Renal pelvis (tissue), 4 donors: ENCODE measurements around the gene ARSB. TPM values are rescaled to one million over a fixed set of nuclear protein-coding genes. Genes with fewer than 3 reads are reported as not detected.
"Not testable (repeated sequence)": the region's sequence is repeated elsewhere in the genome, so short reads cannot be mapped to it uniquely, and the experiment has no call there.

Experiments used
- DNase-seq: peaks from one replicate; pipeline ENCODE4 v3.0.0-alpha.2; 2013
- polyA plus RNA-seq, 3 donors: library from polyadenylated mRNA; unstranded; fragments of 120-200 nt; gene quantifications; one replicate each; pipeline ENCODE4 v1.2.1, GENCODE V29; 2013; ENCODE audit not compliant: insufficient read length in 3 of 3

The ARSB gene
- polyA plus RNA-seq, 3 donors, result 19.1 to 23.0 (median 21.4) TPM

DNA sequence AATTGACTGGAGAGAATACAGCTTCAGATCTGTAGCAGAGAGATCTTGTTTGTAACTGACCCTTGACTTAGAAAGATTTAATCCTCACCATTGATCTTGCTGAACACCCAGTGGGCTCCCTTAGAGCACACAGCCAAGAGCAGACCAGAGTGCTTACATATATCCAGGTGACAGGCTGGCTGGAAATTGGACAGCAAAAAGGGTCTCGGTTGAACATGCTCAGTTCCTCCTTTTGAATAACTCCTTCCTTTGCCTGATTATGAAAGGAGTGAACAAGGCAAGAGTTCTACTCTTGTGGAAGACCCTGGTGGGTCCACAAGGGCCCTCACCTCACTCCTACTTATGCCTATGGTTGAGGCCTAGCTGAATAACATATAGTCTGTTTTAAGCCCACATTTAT lies 202.4 kb downstream of the ARSB start:
- DNase-seq, result no peak

DNA sequence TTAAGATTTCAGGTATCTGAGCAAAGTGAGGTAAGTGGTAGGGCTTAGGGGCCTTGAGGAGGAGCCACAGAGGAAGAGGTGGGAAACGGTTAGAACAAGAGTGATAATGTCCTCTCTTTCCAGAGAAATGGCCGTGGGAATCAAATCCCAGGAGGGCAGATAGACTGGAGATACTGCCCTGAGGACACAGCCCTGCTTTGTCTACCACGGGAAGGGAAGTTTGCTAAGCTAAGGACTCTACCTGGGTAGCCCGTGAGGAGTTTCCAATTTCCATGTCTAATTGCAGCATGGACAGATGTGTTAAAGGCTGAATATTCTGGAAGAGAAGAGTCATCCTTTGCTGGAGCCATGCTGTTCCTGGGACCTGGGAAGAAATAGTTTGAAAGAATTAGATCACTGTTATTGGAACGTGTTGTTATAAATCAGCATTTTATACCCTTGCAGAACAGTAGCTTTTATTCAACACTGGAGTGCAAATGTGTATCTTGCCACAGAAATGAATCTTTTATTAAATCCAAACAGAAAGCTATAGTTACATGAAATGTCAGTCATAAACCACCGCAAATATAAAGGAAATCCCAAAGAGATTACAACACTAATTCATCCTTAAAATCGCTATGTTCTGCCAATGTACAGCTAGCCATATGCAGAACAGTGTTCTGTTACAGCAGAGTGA lies 203.4 kb downstream of the ARSB start:
- DNase-seq, result no peak

DNA sequence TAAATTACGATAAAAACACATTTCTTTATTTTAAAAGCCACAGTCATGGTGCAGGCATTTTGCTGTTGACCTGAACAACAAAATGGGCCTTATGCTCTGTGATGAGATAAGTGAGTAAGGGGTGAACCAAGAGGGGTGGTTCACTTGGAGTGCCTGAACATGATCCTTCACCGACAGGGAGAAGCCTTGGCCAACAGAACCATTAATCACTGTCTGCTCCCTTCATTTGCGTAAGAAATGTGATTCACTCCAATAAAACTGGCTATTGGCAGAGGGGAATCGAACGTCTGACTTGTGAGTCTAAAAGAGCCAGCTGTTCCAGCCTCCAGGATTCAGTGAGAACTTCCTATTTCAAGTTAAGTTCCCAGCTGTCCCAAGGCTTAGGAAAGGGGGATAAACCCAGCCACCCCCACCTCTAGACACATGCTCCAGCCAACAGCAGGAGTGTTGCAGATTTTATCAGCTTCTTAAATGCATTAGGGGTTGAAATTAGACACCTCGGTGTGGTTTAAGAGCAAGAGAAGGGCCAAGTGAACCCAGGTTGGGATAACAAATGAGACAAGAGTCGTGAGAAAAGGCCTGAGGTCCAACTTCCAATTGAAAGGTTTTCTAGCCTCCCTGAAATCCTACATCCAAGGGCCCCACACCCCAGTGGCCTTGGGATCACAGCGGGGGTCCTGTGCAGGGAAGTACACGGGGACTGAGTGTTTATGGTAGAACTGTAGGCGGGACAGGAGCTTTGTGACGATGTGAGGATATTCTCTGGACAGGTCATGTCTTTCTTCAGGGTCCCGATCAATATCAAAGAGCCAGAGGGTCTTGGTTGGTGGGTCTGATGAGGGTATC lies 205.1 kb downstream of the ARSB start:
- DNase-seq, result no peak

DNA sequence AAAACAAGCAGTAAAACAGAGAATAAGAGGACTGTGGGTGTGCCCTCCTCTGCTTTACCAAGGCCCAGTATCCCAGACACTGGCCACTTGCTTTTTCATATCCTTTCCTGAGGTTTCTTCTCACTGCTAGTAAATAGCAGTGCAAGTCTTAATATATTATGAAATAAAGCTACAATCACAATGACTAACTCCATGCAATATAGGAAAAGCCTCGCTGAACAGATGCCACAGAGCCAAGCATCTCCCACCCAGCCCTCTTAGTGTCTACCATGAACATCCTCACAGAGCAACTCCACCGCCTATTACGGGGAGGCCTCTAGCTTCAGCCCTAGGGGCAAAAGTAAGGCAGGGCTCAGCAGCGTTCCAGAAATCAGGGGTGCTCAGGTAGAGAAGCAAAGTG lies 205.8 kb downstream of the ARSB start:
- DNase-seq, result no peak

DNA sequence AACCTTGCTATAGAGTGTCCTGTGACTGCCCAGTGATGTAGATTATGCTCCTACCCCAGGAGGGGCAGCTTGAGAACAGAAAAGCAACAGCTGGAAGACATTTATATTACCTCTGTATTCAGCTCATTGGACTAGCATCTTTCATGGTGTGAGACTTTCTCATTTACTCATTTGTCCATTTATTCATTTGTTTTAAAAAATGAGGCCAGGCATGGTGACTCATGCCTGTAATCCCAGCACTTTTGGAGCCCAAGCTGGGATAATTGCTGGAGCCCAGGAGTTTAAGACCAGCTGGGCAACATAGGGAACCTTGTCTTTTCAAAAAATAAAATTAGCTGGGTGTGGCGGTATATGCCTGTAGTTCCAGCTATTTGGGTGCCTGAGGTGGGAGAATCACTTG lies 206.6 kb downstream of the ARSB start:
- no peak for DNase-seq

DNA sequence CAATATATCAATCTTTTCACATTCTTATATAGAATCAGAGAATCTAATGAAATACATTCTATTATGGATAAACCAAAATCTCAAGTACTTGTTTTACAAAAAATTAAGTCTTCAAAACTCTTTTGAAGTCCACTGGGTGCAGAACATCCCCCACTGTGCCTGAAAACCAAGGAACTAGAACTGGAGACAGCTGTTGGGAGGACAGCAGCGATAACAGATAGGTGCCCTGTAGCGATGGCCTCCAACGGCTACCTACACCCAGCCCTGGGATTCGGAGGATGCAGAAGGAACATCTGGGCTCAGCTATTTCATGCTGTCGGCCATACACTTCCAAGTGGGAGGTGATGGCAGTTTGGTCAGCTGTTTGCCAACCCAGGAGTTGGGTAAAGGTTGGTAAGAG lies 207.2 kb downstream of the ARSB start:
- DNase-seq, result no peak

DNA sequence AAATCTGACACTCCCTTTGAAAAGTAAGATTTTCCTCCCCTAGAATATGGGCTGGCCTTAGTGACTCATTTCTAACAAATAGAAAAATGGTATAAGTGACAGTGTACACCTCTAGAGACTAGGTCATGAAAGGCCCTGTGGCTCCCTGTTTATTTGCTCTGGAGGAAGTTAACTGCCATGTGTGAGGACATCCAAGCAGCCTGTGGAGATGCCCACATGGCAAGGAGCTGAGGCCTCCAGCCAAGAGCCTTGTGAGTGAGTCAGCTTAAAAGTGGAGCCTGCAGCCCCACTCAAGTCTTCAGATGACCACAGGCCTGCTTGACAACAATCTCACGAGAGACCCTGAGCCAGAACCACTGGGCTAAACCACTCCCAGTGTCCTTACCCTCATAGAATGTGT lies 208.5 kb downstream of the ARSB start:
- DNase-seq, result no peak

DNA sequence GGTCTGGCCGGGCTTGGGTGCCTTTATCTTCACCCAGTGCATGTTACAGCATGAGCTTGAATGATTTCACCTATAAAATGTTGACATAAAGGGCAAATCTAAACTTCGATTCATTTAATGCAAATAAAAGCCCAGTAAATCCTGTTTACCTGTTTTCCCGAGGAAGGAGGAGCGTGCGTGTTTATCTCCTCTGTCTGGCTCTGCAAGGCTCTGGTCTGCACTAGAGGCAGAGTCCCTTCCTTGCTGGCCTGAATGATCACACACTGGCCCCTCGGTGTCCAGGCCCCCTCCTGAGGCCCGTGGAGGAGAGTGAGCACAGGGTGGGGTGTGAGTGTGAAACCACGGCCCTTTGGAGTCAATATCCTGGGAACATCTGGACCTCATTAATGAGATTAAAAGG lies 211.5 kb downstream of the ARSB start:
- DNase-seq, result no peak

DNA sequence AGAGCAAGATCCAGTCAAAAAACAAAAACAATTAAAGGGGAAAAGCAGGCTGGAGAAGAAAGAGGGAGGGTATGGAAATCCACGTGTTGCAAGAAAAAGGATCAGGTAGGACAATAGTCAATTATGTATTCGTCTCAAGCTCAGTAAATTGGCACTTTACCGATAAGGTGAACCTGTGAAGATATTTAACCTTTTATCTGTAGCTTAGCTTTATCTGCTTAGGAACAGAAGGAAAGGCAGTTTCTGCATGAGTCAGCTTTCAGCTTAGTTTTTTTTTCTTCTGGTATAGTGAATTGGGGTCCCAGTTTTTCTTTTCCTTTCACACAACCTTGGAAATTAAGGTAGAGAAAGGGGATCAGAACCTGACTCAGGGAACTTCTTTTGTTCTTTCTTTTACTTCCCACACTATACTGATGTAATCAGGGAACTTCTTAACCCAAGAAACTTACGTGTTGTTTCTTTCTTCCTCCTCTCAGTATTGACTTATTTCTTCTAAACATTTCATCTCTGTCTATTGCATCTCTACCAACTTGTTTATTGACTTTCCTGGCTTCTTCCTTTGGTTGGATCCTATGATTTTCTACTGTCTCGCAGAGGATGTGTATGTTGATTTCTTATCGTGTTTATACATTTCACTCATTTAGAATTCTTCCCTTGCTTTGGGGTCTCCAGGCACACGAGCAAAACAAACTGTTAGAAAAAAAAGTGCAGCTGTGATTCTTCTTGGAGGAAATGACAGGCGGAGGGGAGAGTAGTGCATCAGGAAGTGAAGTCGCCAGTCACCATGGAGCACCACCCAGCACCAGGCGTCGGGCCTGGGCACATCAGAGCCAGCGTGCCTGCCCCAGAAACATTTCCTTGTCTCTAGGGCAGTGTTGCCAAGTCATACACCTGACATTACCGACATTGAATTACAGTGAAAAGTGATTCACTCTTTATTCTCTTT lies 213.6 kb downstream of the ARSB start:
- DNase-seq, result peak; percentile 42

DNA sequence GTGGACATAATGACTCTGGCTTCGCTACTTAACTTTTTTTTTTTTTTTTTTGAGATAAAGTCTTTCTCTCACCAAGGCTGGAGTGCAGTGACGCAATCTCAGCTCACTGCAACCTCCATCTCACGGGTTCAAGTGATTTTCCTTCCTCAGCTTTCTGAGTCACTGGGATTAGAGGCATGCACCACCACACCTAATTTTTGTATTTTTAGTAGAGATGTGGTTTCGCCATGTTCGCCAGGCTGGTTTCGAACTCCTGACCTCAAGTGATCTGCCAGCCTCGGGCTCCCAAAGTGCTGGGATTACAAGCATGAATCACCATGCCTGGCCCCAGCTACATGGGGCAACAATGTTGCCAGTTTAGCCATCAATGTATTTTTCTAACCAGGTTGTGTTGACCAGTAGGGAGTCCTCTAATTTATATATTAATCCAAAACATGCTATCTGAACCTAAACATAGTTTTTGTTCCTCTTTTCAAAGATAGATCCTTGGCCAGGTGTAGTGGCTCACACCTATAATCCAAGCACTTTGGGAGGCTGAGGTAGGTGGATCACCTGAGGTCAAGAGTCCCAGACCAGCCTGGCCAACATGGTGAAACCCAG lies 216.2 kb downstream of the ARSB start:
- DNase-seq, result no peak

DNA sequence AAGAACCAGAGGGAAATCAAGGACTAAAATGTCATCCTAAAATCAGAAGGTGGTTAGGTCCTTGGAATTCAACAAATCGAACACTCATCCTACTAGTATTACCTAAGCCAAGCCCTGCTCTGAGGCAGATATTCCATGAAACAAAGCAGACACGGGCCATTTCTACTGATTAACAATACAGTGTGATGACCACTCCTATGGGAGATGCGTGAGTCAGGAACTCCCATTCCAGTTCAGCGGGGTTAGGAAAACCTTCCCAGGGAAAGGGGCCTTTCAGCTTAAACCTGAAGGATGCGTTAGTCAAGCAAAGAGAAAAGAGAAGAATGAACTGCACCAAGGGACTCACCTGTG lies 218.7 kb downstream of the ARSB start:
- DNase-seq, result no peak

DNA sequence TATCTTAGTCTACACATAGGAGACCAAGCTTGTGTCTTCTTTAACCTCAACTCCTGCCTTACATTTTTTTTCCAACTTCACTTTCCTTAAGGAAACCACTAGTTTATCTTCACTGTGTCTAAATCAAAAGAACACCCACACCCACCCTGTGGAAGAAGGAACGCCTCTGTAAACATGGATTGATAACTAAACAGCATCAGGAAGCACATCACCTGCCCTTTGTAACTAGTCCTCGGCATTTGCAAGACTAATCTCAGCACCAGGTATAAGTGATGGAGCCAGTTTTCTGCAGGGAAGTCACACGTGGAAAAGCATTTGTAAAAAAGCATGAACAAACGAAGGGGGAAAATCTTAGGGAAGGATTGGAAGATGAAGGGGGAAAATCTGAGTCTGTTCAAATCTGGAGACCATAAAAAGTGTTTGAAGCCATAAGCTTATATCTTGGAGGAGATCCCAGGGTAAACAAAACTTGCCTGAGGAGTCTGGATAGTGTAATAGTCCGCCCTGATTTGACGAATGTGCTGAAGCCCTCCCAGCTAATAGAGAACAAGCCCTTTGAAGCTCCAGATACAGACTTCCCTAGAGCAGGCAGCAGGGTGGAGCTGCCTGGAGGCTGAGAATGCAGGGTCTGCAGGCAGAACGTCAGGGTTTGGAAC lies 219.2 kb downstream of the ARSB start:
- no peak for DNase-seq

DNA sequence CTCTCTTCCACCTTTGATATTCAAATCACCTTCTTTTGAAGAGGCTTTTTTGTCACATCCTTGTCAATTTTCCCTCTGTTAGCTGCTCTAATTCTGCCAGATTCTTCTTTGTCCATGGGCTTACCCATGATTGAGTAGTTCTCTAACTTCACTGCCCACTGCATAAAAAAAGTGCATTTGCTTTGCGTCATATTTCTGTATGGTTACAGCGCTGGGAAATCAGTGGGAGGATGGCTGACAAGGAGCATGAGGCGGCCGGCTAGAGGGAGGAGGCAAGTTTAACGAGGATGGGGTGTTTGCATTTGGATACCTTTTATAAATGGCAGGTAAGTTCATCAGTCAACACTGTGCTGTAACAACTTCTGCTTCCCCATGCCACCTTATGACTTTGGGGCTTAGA lies 220.0 kb downstream of the ARSB start:
- DNase-seq, result no peak

DNA sequence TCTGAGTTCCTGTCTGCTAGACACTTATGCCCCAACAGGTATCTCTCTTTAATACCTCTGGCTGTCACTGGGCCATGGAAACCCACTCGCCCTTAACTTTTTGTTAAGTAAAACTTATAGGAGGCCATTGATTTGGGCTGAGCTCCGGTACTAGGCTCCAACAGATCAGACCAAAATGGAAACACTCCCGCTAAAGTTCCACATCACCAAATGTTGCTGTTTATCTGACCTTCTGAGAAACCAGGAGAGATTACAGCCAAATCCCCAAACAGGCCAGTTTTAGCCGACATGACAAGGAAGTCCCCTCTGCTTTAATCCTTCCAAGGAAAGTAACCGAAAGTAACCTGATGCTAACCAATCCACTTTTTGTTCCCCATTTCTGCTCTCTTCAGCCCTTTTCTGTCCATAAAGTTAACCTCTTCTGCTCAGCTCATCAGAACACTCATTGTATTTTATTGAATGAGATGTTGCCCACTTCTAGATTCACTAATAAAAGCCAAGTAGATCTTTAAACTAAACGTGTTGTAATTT lies 221.4 kb downstream of the ARSB start:
- DNase-seq, result no peak

DNA sequence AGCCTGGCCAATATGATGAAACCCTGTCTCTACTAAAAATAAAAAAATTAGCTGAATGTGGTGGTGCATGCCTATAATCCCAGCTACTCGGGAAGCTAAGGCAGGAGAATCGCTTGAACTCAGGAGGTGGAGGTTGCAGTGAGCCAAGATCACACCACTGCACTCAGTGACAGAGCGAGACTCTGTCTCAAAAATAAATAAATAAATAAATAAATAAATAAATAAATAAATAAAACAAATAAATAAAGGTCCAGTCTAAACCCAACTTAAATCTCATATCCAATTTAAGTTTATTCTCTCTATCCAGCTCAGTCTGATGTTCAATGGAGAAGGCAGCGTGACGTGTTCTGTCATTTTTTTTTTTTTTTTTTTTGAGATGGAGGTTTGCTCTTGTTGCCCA lies 222.4 kb downstream of the ARSB start:
- DNase-seq, result not testable (repeated sequence)

DNA sequence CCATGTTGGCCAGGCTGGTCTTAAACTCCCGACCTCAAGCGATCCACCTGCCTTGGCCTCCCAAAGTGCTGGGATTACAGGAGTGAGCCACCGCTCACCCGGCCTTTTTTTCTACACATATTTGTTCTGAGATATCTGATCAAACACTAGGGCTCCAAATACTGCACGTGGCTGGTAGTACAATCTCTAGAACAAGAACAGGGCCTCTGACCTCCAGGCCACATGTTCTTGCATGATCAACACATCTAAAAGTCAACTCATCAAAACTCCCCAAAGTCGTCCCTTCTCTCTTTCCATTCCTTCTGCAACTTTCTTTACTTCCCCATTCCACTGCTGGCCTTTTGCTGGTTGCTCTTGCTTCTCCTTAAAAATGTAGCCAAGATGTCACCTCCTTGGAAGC lies 223.3 kb downstream of the ARSB start:
- DNase-seq, result no peak

DNA sequence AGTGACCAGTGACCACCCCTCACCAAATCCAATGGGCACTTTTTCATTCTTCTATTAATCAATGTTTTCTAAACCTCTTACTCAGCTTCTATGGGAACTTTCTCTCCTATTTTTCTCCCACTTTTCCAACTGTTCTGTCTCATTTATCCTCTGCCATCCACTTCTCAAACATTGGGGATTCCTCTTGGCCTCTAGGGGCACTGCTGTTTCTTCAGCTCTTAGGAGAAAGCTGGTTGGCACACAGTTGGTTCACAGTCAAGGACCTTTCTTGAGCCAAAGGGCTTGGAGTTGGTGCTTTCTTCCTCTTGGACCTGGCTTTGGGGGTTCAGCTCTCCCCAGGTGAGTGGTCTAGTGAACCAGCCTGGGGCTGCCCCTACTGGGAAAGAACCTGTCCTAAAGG lies 224.3 kb downstream of the ARSB start:
- no peak for DNase-seq

DNA sequence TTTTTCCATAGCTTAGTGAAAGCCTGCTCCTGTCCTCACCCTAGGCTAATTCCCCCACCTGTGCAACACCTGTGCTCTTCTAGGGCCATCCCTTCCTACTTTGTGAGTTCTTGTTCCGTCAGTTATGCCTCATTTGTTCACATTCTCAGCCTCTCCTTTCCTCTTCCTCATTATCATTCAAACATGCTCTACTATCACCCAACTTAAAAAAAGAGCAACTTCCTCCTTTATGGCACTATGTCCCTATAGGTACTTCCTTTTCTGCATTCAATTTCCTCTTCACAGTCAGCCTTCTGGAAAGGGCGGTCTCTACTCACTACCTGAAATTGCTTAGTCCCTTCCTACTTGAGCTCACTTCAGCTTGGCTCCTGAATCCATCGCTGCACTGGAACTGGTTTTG lies 224.7 kb downstream of the ARSB start:
- DNase-seq, result no peak

DNA sequence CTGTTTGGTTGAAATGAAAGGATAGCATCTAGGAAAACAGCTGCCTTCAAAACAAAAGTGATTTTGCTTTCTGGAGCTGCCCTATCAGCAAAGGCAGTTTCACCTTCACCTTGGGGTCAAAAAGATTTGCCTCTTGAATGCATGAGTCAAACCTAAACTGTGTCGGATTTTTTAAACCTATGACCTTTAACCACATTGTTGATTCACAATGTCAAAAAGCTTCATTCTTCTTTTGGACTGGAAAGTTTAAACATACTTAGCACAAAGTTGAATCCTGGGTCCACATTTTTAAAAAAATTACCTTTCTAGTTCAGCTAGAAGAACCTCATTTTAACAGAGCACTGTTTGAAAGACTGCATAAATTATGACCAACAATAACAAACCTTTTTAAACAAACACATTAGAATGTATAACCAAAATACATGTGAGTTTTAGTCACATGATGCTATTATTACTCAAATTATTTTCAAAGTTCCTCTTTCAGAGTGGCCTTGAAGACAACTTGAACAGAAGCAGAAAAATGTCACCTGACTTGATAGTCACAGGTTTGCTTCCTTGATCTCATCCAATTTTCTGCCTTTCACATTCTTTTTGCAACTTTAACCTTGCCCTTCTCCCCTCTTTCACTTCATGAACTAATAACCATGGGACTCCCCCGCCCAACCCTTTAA lies 226.8 kb downstream of the ARSB start:
- DNase-seq, result no peak

DNA sequence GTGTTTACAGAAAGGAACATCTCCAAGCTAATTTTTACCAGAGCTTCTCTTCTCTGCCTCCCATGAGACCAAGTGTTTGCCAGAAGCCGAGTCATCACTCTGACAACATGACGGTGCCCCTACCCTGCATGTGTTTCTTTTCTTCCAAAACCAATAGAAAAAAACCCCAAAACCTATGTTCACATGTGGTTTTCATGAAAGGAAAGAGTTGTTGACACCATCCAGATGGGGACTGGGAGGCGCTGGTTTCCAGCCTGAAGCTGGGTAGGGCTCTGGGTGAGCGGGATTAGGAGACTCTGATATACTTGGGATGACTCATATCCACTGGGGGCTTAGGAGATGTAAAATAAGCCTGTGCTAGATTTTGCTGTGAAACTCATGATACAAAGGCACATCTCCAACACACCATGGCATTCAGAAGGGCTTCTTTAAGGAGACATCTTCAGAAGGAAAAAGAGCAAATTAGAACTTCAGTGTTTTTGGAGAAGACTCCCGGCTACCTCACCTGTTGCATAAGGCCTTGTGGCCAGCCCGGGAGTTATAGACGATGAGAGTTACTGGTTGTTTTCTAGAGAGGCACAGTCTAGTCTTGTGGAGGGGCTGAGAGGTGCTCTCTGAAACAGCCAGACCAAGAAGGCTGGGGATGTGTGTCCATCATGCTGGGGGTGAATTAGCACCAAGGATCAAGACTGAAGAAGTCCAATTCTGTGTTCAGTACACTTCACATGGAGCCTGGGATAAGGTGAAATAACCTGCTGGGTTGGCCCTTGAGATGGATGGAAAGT lies 227.6 kb downstream of the ARSB start:
- DNase-seq, result no peak
